Activated CD4-positive, alpha-beta T cell treated with anti-CD3 and anti-CD28 coated beads for 4 hours (primary cell): ENCODE measurements around the gene EMILIN3.
A peak's percentile ranks its signal among the peaks of the same experiment; 100 is the strongest.
"Not testable (repeated sequence)": the region's sequence is repeated elsewhere in the genome, so short reads cannot be mapped to it uniquely, and the experiment has no call there.

Experiments
- DNase-seq, 2 donors: peaks; one replicate each; pipeline ENCODE4 v3.0.0-alpha.2; 2020

The EMILIN3 gene

GRCh38 chr20:41316602-41317545, 49.7 kb downstream of the EMILIN3 start:
- peak; percentile 74 to 76 for DNase-seq

DNA sequence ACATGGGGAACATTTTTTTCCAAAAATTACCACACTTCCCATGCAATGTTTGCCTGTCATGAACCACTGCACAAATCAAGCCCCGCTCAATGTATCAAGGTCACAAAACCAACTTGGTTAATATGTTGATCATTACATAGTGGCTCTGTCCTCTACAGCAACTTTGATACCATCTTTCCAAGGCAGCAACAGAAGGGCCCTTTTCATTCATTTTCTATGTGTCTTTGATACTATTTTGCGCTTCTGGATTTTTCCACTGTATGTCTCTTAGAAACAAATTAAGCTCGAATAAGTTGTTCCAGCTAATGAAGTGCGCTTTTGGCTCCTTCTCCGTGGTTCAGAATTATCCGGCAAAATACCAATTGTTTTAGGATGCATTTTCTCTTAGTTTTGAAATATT, 50.6 kb downstream of the EMILIN3 start:
- DNase-seq, result no peak

- no peak for DNase-seq
Measured at GRCh38 chr20:41314386-41314785, 52.2 kb downstream of the EMILIN3 start.

DNA sequence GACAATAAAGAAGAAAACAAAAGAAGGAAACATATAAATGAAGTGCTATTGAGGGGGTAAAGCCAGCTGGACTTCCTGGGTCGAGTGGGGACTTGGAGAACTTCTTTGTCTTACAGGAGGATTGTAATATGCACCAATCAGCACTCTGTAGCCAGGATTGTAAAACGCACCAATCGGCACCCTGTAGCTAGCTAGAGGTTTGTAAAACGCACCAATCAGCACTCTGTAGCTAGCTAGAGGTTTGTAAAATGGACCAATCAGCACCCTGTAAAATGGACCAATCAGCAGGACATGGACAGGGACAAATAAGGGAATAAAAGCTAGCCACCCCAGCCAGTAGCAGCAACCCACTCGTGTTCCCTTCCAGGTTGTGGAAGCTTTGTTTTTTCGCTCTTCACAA, 54.6 kb downstream of the EMILIN3 start:
- not testable (repeated sequence) for DNase-seq
